Endothelial cell of umbilical vein (primary cell): Measurements from ENCODE around the gene EOGT.

Source experiments
- CTCF ChIP-seq, 2 donors: IDR thresholded peaks; 1 replicate in 1 of 2; 2 replicates in 1 of 2; pipeline ENCODE4 v1.5.1; 2011; ENCODE audit warnings: low read length in 2 of 2, mild to moderate bottlenecking in 2 of 2, moderate library complexity in 2 of 2, control low read depth in 1 of 2, inconsistent platforms in 1 of 2, low read depth in 1 of 2; ENCODE audit not compliant: insufficient read depth in 1 of 2; ENCODE audit errors: extremely low read depth in 1 of 2
- EZH2 ChIP-seq: IDR thresholded peaks from 2 replicates; pipeline ENCODE4 v1.6.1; 2012; ENCODE audit warnings: borderline replicate concordance, low read depth, mild to moderate bottlenecking, moderate library complexity, low read length, inconsistent platforms; ENCODE audit not compliant: severe bottlenecking
- FOS ChIP-seq: IDR thresholded peaks from 2 replicates; pipeline ENCODE4 v1.6.1; 2011; ENCODE audit warnings: mild to moderate bottlenecking, low read length, moderate library complexity, borderline replicate concordance; ENCODE audit not compliant: insufficient read depth
- GATA2 ChIP-seq: IDR thresholded peaks from 2 replicates; pipeline ENCODE4 v1.7.0; 2011; ENCODE audit warnings: low read depth, mild to moderate bottlenecking, moderate library complexity, mixed read lengths, low read length; ENCODE audit not compliant: insufficient read length, insufficient read depth
- JUN ChIP-seq: IDR thresholded peaks from 2 replicates; pipeline ENCODE4 v1.6.1; 2011; ENCODE audit warnings: borderline replicate concordance, low read depth; ENCODE audit not compliant: insufficient read length, insufficient read depth
- MYC ChIP-seq: IDR thresholded peaks from one replicate; pipeline ENCODE4 v1.6.1; 2011; ENCODE audit warnings: mild to moderate bottlenecking, low read depth, low read length
- POLR2A ChIP-seq: IDR thresholded peaks from 2 replicates; pipeline ENCODE4 v1.6.1; 2012; ENCODE audit warnings: low read depth, mild to moderate bottlenecking, control low read depth, low read length
- POLR2AphosphoS5 ChIP-seq: IDR thresholded peaks from 2 replicates; pipeline ENCODE4 v1.6.1; 2012; ENCODE audit warnings: low read depth, mild to moderate bottlenecking, control low read depth, low read length, moderate library complexity; ENCODE audit not compliant: insufficient read depth
- TF ChIP-seq, protein P1 (sequence below): IDR thresholded peaks from 2 replicates; pipeline ENCODE4 v1.6.1; 2011; ENCODE audit not compliant: insufficient read depth, insufficient read length

GRCh38 chr3:69044608-69045007 is 31.1 kb upstream of the EOGT start:
- TF ChIP-seq CTCF (IDR thresholded peaks at IDR 0.05; ENCODE audit: extremely low read depth in 1 of 2, insufficient read depth in 1 of 2, low read depth in 1 of 2, low read length in 2 of 2) (no peak), POLR2A (no peak), EZH2 (no peak), MYC (no peak), JUN (no peak), POLR2AphosphoS5 (no peak), GATA2 (no peak), FOS (no peak)
- TF ChIP-seq, protein P1, sequence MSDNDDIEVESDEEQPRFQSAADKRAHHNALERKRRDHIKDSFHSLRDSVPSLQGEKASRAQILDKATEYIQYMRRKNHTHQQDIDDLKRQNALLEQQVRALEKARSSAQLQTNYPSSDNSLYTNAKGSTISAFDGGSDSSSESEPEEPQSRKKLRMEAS: no peak
